ENCODE measurements around the gene CSNK1A1. TPM values are rescaled to one million over a fixed set of nuclear protein-coding genes. Genes with fewer than 3 reads are reported as not detected.

CSNK1A1 gene
- polyA plus RNA-seq, 3 donors, result 75.7 to 131 (median 103) TPM

GRCh38 chr5:149594206-149594895 is 43.1 kb upstream of the CSNK1A1 start:
- Histone ChIP-seq H3K9me3 (replicated peaks in 1 of 2; ENCODE audit: control insufficient read depth in 1 of 2, insufficient read depth in 1 of 2, low read length in 2 of 2) (peaks cover 5% of the 10 kb centered on the region in 2 donors), H3K4me1 (ENCODE audit: control insufficient read depth in 1 of 2, insufficient read depth in 2 of 2, low read length in 2 of 2) (no peaks in the 10 kb centered on the region), H3K36me3 (replicated peaks in 1 of 2; ENCODE audit: control insufficient read depth in 1 of 2, insufficient read depth in 2 of 2, low read length in 2 of 2) (no peaks in the 10 kb centered on the region), H3K27me3 (ENCODE audit: control insufficient read depth in 2 of 2, insufficient read depth in 2 of 2, low read length in 2 of 2) (no peaks in the 10 kb centered on the region), H3K79me2 (ENCODE audit: insufficient read depth, low read length) (no peaks in the 10 kb centered on the region), H3K9ac (ENCODE audit: insufficient read depth, low read length, poor library complexity, severe bottlenecking) (no peak overlapping the region), H2AFZ (ENCODE audit: insufficient read depth, low read depth, low read length, poor library complexity, severe bottlenecking) (no peak overlapping the region), H3K27ac (ENCODE audit: low read depth in 1 of 2, low read length in 2 of 2) (no peak overlapping the region), H3K4me3 (replicated peaks in 1 of 3; ENCODE audit: low read depth in 2 of 3, low read length in 3 of 3) (no peak overlapping the region), H3K4me2 (replicated peaks; ENCODE audit: extremely low read depth, low read length, poor library complexity, severe bottlenecking) (no peak overlapping the region), H4K20me1 (ENCODE audit: insufficient read depth, low read length) (no peaks in the 10 kb centered on the region)
- DNase-seq, result no peak
- peaks cover 2 to 6% (median 4%) of the 10 kb centered on the region in 7 donors for H3K9me3 Mint-ChIP-seq
- WGBS (ENCODE audit: insufficient coverage), result no CpG with 5 or more reads among the region's 5 CpGs
- intact Hi-C loops (cut with micrococcal nuclease), result no loop called here
- TF ChIP-seq CTCF (IDR thresholded peaks at IDR 0.05), result no peak
- peaks cover 2% of the 10 kb centered on the region for H3K4me1 Mint-ChIP-seq
- H3K4me3 Mint-ChIP-seq, result no peak overlapping the region
- no peaks in the 10 kb centered on the region for H3K36me3 Mint-ChIP-seq
- no peak overlapping the region for H3K27ac Mint-ChIP-seq
- H3K27me3 Mint-ChIP-seq (ENCODE audit: low read depth in 3 of 3), result peaks cover 0 to 2% (median 0%) of the 10 kb centered on the region in 3 donors

GRCh38 chr5:149593370-149593769 is 42.1 kb upstream of the CSNK1A1 start:
- no peak overlapping the region for H3K27ac ChIP-seq (ENCODE audit: low read depth in 1 of 2, low read length in 2 of 2)
- intact Hi-C loops (cut with micrococcal nuclease), result no loop called here
- no peaks in the 10 kb centered on the region for H4K20me1 ChIP-seq (ENCODE audit: insufficient read depth, low read length)
- H3K4me3 Mint-ChIP-seq, result no peak overlapping the region
- peaks cover 2% of the 10 kb centered on the region for H3K4me1 Mint-ChIP-seq
- no peak overlapping the region for H2AFZ ChIP-seq (ENCODE audit: insufficient read depth, low read depth, low read length, poor library complexity, severe bottlenecking)
- no peaks in the 10 kb centered on the region for H3K79me2 ChIP-seq (ENCODE audit: insufficient read depth, low read length)
- H3K27me3 ChIP-seq (ENCODE audit: control insufficient read depth in 2 of 2, insufficient read depth in 2 of 2, low read length in 2 of 2), result no peaks in the 10 kb centered on the region
- H3K27me3 Mint-ChIP-seq (ENCODE audit: low read depth in 3 of 3), result peaks cover 0 to 1% (median 0%) of the 10 kb centered on the region in 3 donors
- H3K36me3 Mint-ChIP-seq, result no peaks in the 10 kb centered on the region
- H3K9me3 Mint-ChIP-seq, result peaks cover 1 to 5% (median 3%) of the 10 kb centered on the region in 7 donors
- DNase-seq, result no peak
- H3K36me3 ChIP-seq (replicated peaks in 1 of 2; ENCODE audit: control insufficient read depth in 1 of 2, insufficient read depth in 2 of 2, low read length in 2 of 2), result no peaks in the 10 kb centered on the region
- no peak overlapping the region for H3K27ac Mint-ChIP-seq
- 79% methylated on average over 2 of the region's 2 CpGs for WGBS (ENCODE audit: insufficient coverage)
- H3K4me2 ChIP-seq (replicated peaks; ENCODE audit: extremely low read depth, low read length, poor library complexity, severe bottlenecking), result no peak overlapping the region
- H3K9ac ChIP-seq (ENCODE audit: insufficient read depth, low read length, poor library complexity, severe bottlenecking), result no peak overlapping the region
- no peak overlapping the region for H3K4me3 ChIP-seq (replicated peaks in 1 of 3; ENCODE audit: low read depth in 2 of 3, low read length in 3 of 3)
- peaks cover 5% of the 10 kb centered on the region in 2 donors for H3K9me3 ChIP-seq (replicated peaks in 1 of 2; ENCODE audit: control insufficient read depth in 1 of 2, insufficient read depth in 1 of 2, low read length in 2 of 2)
- no peak for TF ChIP-seq CTCF (IDR thresholded peaks at IDR 0.05)
- no peaks in the 10 kb centered on the region for H3K4me1 ChIP-seq (ENCODE audit: control insufficient read depth in 1 of 2, insufficient read depth in 2 of 2, low read length in 2 of 2)
